GM18870 (cell line): ENCODE results near the gene RELB.
A peak's percentile ranks its signal among the peaks of the same experiment; 100 is the strongest.
"Not testable (repeated sequence)": the region's sequence is repeated elsewhere in the genome, so short reads cannot be mapped to it uniquely, and the experiment has no call there.

Source experiments
- ATAC-seq: cut with Tn5 transposase; IDR thresholded peaks from one replicate; pipeline ENCODE4 v1.9.1; 2021; ENCODE audit warnings: moderate library complexity; ENCODE audit not compliant: unreplicated experiment

The RELB gene

DNA sequence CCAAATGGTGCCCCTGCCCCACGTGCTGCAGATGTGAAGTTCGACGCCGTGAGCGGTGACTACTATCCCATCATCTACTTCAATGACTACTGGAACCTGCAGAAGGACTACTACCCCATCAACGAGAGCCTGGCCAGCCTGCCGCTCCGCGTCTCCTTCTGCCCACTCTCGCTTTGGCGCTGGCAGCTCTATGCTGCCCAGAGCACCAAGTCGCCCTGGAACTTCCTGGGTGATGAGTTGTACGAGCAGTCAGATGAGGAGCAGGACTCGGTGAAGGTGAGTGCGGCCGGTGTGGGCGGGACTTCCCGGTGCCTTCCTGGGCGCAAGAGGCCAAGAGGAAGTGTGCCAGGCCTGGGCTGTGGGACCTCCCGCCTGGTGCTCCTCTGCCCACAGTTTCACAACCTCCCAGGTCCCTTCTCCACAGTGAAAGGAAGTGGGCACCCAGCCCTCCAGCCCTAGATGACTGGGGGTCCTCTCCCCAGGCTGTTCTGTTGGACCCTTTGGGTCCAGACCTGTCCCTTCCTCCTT is 14.1 kb upstream of the RELB start:
- no peak for ATAC-seq

- no peak for ATAC-seq
These were observed 13.0 kb upstream of the RELB start for GRCh38 chr19:44988273-44988672.

DNA sequence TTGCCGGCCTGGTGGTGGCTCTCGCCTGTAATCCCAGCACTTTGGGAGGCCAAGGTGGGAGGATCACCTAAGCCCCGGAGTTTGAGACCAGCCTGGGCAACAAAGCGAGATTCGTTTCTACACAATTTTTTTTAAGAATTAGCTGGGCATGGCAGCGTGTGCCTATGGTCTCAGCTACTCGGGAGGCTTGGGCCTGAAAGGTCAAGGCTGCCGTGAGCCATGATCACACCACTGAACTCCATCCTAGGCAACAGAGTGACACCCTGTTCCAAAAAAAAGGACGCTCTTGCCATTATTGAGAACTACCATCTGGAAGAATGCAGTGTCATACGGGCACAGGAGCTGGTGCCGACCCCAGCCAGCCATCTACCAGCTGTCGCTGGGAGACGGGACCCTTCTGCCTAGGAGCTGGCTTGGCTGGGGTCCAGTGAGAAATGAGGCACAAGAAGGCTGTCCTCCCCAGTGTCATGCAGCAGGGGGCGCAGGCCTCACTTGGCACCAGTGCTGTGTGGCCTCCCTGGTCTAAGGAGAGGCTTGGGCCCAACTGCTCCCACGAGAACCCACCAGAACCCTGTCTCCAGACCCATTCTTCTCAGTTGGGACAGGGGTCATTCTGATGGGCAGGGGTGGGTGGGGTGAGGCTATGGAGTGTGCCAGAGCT is 12.2 kb upstream of the RELB start:
- no peak for ATAC-seq

DNA sequence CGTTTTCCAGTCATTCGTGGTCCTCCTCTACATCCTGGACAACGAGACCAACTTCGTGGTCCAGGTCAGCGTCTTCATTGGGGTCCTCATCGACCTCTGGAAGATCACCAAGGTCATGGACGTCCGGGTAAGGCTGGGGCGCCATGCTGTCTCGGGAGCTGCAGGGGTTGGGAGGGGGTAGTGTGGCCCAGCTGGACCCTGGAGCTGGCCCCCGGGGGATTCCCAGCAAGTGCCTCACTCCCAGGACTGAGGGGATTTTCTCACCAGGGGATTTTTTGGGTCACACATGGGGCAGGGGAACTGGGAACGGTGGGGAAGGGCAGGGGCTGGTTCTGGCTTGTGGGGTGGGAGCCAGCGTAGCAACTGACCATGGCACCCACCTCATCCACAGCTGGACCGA is 10.8 kb upstream of the RELB start:
- ATAC-seq, result no peak

DNA sequence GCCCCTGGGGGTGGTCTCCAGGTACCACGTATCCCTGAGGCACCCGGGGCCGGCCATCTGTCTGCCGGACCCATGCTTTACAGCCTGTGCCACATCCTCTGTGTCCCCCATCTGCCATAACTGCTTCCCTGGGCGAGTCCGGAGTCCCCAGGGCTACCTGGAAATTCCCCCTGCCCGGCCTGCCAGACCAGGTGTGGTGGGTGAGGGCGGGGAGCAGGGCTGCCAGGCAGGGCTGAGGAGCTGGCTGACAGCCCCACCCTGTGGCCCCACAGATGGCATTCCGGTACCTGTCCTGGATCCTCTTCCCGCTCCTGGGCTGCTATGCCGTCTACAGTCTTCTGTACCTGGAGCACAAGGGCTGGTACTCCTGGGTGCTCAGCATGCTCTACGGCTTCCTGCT is 10.3 kb upstream of the RELB start:
- no peak for ATAC-seq

DNA sequence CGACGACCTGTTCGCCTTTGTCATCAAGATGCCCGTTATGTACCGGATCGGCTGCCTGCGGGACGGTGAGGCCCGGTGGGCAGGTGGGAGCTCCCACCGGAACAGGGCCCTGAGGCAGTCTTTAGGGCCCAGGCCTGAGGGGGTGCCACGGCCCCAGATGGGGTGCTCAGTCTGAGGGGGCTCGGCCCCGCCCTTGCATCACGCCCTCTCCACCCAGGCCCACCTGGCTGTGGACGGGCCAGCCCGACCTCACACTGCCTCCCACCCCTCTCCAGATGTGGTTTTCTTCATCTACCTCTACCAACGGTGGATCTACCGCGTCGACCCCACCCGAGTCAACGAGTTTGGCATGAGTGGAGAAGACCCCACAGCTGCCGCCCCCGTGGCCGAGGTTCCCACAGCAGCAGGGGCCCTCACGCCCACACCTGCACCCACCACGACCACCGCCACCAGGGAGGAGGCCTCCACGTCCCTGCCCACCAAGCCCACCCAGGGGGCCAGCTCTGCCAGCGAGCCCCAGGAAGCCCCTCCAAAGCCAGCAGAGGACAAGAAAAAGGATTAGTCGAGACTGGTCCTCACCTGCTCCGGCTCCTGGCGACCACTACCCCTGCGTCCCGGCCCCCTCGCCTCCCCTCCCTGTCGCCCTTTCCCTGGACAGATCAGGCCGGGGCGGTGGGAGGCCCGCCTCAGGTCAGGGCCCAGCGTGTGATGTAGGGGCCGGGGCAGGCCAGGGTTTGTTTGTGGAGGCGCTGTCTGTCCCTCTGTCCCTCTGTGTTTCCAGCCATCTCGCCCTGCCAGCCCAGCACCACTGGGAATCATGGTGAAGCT is 8.7 kb upstream of the RELB start:
- ATAC-seq, result no peak

- ATAC-seq, result no peak
These were observed 7.7 kb upstream of the RELB start for GRCh38 chr19:44993526-44993925.

DNA sequence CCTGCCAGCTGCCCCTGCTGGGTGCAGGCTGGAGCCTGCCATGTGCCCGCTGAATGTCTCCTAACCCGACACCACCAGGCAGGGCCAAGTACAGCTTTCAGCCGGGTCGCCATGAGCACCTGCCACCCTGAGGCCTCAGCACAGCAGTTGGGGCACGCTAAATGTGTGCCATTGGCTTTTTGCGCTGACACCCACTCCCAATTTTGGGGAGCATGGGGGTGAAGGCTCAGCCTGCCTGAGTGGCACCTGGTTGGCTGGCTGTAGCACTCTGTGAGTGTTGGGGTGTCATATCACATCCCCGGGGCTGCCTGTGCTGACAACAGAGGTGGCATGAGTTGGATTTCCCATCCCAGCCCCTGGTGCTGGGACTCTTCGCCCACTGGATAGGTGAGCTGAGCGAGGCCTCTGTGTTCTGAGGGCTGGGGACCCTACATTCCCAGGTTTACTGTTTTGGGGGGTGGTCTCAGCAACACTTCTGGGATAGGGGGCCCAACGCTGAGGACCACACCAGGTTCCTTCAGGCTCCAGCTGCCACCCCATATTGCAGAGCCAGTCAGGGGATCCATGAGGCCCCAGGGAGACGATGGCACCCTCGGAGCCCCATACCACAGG is 7.2 kb upstream of the RELB start:
- ATAC-seq, result no peak

DNA sequence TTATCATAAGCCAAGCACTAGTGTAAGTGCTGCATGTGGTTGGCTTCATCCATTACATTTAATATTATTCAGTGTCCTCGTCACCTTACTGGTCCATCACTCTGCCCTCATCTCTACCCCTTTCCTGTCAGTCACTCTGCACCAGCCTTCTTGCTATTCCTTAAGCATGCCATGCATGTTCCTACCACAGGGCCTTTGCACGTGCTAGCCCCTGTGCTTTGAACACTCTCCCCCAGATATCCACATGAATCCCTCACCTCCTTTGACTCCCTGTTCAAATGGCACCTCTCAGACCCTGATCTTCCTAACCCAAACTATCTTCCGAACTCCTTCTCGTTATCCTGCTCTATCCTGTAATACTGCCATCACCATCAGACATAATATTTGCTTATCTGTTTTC is 3.2 kb upstream of the RELB start:
- no peak for ATAC-seq

DNA sequence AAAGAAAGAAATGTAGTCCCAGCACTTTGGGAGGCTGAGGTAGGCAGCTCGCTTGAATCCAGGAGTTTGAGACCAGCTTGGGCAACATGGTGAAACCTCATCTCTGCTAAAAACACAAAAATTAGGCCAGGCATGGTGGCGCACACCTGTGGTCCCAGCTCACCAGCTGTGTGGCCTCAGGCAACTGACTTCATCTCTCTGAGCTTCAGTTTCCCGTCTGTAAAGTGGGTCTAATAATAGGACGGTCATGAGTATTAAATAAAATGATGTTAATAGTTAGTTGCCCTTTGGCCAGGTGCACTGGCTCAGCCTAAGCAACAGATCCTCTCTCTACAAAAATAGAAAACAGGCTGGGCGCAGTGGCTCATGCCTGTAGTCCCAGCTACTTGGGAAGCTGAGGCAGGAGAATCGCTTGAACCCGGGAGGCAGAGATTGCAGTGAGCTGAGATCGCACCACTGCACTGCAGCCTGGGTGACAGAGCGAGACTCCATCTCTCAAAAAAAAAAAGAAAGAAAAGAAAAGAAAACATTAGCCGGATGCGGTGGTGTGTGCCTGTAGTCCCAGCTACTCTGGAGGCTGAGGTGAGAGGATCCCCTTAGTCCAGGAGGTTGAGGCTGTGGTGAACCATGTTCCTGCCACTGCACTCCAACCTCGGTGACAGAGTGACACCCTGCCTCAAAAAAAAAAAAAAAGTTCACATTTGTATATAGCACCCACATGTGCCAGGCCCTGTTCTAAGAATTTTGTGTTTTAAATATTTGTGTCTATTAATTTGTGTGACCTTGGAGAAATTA is 1.9 kb upstream of the RELB start:
- ATAC-seq, result not testable (repeated sequence)

DNA sequence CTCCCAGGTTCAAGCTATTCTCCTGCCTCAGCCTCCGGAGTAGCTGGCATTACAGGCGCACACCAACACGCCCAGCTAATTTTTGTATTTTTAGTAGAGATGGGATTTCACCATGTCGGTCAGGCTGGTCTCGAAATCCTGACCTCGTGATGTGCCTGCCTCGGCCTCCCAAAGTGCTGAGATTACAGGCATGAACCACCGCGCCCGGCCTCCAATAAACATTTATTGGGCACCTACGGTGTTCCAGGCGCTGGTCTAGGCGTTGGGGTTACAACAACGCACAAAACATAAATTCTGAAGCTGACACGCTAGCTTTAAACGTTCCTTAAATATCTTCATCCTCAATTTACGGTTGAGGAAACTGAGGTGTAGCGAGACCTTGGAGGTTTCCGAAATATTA is 599 bp upstream of the RELB start:
- ATAC-seq, result not testable (repeated sequence)

- ATAC-seq, result no peak
These were observed 2.2 kb downstream of the RELB start for GRCh38 chr19:45003485-45003884.

GRCh38 chr19:45005787-45006186 is 4.5 kb downstream of the RELB start:
- ATAC-seq, result no peak

DNA sequence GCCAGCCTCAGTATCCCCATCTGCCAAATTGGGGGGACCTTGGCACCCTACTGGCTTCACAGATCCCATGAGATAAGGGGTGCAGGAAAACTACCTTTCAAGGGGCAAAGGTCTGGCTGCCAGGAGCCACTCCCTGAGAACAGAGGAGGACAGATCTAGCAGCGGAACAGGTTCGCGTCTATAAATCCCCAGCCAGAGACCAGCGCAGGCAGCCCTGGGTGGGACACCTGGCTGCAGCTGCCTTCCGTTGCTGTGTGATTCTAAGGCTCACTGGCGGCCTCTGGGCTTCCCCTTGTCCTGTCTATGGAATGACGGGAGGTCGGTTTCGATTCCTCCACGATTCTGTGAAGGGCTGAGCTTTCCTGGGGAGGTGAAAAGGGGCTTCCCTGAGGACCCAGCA is 7.3 kb downstream of the RELB start:
- no peak for ATAC-seq

GRCh38 chr19:45009625-45010255 is 8.5 kb downstream of the RELB start:
- ATAC-seq, result no peak

GRCh38 chr19:45010306-45010705 is 9.0 kb downstream of the RELB start:
- ATAC-seq, result no peak

GRCh38 chr19:45011959-45012358 is 10.7 kb downstream of the RELB start:
- ATAC-seq, result no peak

DNA sequence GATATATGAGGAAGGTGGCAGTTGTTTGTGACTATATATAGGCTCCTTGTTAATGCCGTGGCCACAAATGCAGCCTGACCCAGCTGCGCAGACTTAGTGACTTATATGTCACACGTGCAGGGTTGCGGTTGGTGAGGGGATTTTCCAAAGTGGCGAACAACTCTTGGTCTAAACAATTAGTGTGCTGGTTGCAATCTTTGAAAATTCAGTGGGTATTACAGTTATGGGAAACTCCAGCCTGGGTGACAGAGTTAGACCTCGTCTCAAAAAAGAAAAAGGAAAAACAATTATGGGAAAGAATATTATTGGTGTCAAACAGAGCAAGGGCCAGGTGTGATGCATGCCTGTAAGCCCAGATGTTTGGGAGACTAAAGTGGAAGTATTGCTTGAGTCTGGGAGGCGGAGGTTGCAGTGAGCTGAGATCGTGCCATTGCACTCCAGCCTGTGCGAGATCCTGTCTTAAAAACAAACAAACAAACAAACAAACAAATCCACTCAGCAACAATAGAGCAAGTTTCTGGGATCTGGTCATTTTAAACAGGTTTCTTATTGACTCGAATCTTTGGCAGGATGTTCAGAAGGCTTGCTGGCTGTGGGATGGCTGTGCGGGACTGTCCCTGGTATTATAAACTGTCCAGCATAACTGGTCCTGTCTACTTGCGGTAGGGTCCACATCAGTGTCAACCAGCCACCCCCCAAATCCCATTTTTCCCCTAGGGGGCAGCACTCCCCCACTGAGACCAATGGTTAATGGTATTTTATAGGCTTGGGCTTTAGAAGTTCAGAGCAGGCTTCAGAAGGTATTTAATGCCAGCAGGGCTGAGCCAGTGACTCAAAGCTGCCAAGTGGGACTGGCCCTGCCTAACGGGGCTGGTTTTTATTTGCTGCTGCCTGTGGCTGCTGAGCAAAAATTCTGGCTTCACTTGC is 15.4 kb downstream of the RELB start:
- peak; percentile 76 for ATAC-seq

DNA sequence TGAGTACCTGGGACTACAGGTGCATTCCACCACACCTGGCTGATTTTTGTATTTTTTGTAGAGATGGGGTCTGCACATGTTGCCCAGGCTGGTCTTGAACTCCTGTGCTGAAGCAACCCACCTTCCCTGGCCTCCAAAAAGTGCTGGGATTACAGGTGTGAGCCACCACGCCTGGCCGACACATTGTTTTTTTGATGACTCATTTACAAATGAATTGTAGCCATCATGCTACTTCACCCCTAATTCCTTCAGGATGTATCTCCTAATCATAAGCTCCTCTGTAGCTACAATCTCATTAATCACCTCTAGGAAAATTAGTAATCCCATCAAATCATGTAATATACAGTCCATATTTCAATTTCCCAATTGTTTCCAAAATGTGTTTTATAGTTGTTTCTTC is 17.9 kb downstream of the RELB start:
- no peak for ATAC-seq

DNA sequence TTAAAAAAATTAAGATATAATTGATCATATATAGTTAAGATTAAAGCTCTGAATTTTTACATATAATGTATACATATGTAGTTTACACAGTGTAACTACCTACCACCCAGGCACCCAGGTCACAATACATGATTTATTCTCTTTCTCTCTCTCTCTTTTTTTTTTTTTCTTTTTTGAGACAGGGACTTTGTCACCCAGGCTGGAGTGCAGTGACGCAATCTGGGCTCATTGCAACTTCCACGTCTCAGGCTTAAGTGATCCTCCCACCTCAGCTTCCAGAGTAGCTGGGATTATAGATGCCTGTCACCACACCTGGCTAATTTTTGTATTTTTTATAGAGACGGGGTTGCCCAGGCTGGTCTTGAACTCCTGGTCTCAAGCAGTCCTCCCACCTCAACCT is 18.8 kb downstream of the RELB start:
- no peak for ATAC-seq
